ENCODE data around the gene KPNA6.
A peak's percentile ranks its signal among the peaks of the same experiment; 100 is the strongest.

- TF ChIP-seq, protein P1, sequence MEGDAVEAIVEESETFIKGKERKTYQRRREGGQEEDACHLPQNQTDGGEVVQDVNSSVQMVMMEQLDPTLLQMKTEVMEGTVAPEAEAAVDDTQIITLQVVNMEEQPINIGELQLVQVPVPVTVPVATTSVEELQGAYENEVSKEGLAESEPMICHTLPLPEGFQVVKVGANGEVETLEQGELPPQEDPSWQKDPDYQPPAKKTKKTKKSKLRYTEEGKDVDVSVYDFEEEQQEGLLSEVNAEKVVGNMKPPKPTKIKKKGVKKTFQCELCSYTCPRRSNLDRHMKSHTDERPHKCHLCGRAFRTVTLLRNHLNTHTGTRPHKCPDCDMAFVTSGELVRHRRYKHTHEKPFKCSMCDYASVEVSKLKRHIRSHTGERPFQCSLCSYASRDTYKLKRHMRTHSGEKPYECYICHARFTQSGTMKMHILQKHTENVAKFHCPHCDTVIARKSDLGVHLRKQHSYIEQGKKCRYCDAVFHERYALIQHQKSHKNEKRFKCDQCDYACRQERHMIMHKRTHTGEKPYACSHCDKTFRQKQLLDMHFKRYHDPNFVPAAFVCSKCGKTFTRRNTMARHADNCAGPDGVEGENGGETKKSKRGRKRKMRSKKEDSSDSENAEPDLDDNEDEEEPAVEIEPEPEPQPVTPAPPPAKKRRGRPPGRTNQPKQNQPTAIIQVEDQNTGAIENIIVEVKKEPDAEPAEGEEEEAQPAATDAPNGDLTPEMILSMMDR (IDR thresholded peaks at IDR 0.05; ENCODE audit: insufficient read depth, low read length, poor library complexity, severe bottlenecking), result peak; percentile 30
- TF ChIP-seq EZH2phosphoT487 (conservative IDR thresholded peaks at IDR 0.05; ENCODE audit: low read length), result no peak
Measured at GRCh38 chr1:32201011-32201855, 93.4 kb downstream of the KPNA6 start.

Measured in SU-DHL-6 (cell line).